Neural progenitor cell (in vitro differentiated cells): ENCODE measurements around the gene NCOA3. TPM values are rescaled to one million over a fixed set of nuclear protein-coding genes. Genes with fewer than 3 reads are reported as not detected.

Experiments used
- DNase-seq: peaks from one replicate; pipeline ENCODE4 v3.0.0-alpha.2; 2016; ENCODE audit warnings: low spot score
- H2AFZ ChIP-seq: fragments of 200-600 bp; sonication (generic); replicated peaks from 2 replicates; pipeline ENCODE4 v1.6.1; 2016; ENCODE audit warnings: antibody characterized with exemption
- H3F3A ChIP-seq: fragments of 200-600 bp; sonication (generic); 2 replicates; pipeline ENCODE4 v1.6.1; 2016; ENCODE audit warnings: antibody characterized with exemption, low read depth
- H3K27ac ChIP-seq: fragments of 200-600 bp; sonication (generic); 2 replicates; pipeline ENCODE4 v1.5.1; 2016; ENCODE audit warnings: mild to moderate bottlenecking
- H3K27me3 ChIP-seq: fragments of 200-600 bp; sonication (generic); 2 replicates; pipeline ENCODE4 v1.6.1; 2016; ENCODE audit warnings: mild to moderate bottlenecking, moderate library complexity
- H3K36me3 ChIP-seq: fragments of 200-600 bp; sonication (generic); 2 replicates; pipeline ENCODE4 v1.5.1; 2016
- H3K4me1 ChIP-seq: fragments of 200-600 bp; sonication (generic); 2 replicates; pipeline ENCODE4 v1.6.1; 2016; ENCODE audit warnings: mixed run types
- H3K4me2 ChIP-seq: fragments of 200-600 bp; sonication (generic); 2 replicates; pipeline ENCODE4 v1.6.1; 2016
- H3K4me3 ChIP-seq: fragments of 200-600 bp; sonication (generic); 2 replicates; pipeline ENCODE4 v1.5.1; 2016
- H3K79me2 ChIP-seq: fragments of 200-600 bp; sonication (generic); 2 replicates; pipeline ENCODE4 v1.6.1; 2016; ENCODE audit warnings: low read depth
- H3K9ac ChIP-seq: fragments of 200-600 bp; sonication (generic); 2 replicates; pipeline ENCODE4 v1.6.1; 2016
- H3K9me3 ChIP-seq: fragments of 200-600 bp; sonication (generic); 2 replicates; pipeline ENCODE4 v1.5.1; 2016; ENCODE audit warnings: low read depth
- H4K20me1 ChIP-seq: fragments of 200-600 bp; sonication (generic); 2 replicates; pipeline ENCODE4 v1.6.1; 2016; ENCODE audit warnings: low read depth
- H3K27ac Mint-ChIP-seq: 3 replicates; pipeline ENCODE4 v1.8.0; 2021; ENCODE audit warnings: mixed read lengths
- H3K27me3 Mint-ChIP-seq: 2 replicates; pipeline ENCODE4 v1.8.0; 2022; ENCODE audit warnings: low read depth, mild to moderate bottlenecking, inconsistent platforms, moderate library complexity, mixed read lengths; ENCODE audit not compliant: insufficient read depth
- H3K36me3 Mint-ChIP-seq: 3 replicates; pipeline ENCODE4 v1.8.0; 2021; ENCODE audit warnings: mixed read lengths
- H3K4me1 Mint-ChIP-seq: 3 replicates; pipeline ENCODE4 v1.8.0; 2021; ENCODE audit warnings: mixed read lengths
- H3K4me3 Mint-ChIP-seq: 3 replicates; pipeline ENCODE4 v1.8.0; 2021; ENCODE audit warnings: mild to moderate bottlenecking, moderate library complexity, mixed read lengths
- H3K9me3 Mint-ChIP-seq: 3 replicates; pipeline ENCODE4 v1.8.0; 2020; ENCODE audit warnings: mixed read lengths
- CTCF ChIP-seq: fragments of 200-600 bp; sonication (generic); IDR thresholded peaks from 2 replicates; pipeline ENCODE4 v1.5.1; 2017; ENCODE audit warnings: antibody characterized with exemption, mild to moderate bottlenecking
- EZH2 ChIP-seq: fragments of 200-600 bp; sonication (generic); IDR thresholded peaks from 2 replicates; pipeline ENCODE4 v1.6.1; 2017; ENCODE audit warnings: antibody characterized with exemption, mild to moderate bottlenecking, moderate library complexity
- EZH2phosphoT487 ChIP-seq: fragments of 200-600 bp; sonication (generic); IDR thresholded peaks from 2 replicates; pipeline ENCODE4 v1.6.1; 2017; ENCODE audit warnings: antibody characterized with exemption
- total RNA-seq: library from RNA; depleted of rRNA; stranded (reverse); fragments of >200 nt; gene quantifications from 2 replicates; pipeline ENCODE4 v1.2.3, GENCODE V29; 2015; ENCODE audit warnings: low replicate concordance

NCOA3 gene
- total RNA-seq, 1 donor from 2014 or later: 64.5 TPM

GRCh38 chr20:47487175-47487917 lies 14.3 kb upstream of the NCOA3 start:
- H3K36me3 Mint-ChIP-seq: no peaks in the 10 kb centered on the region
- H3K27ac ChIP-seq: no peak overlapping the region
- H3K4me3 ChIP-seq: no peak overlapping the region
- no peaks in the 10 kb centered on the region for H3K27me3 ChIP-seq
- H3K9me3 Mint-ChIP-seq: no peaks in the 10 kb centered on the region
- H3K27me3 Mint-ChIP-seq: peaks cover 2% of the 10 kb centered on the region
- no peaks in the 10 kb centered on the region for H3F3A ChIP-seq
- H4K20me1 ChIP-seq: no peaks in the 10 kb centered on the region
- no peak for DNase-seq
- H3K36me3 ChIP-seq: no peaks in the 10 kb centered on the region
- no peak overlapping the region for H3K27ac Mint-ChIP-seq
- H3K4me3 Mint-ChIP-seq: no peak overlapping the region
- no peaks in the 10 kb centered on the region for H3K79me2 ChIP-seq
- peak overlapping the region; percentile 9 for H2AFZ ChIP-seq
- H3K4me1 ChIP-seq: peaks cover 5% of the 10 kb centered on the region
- no peak overlapping the region for H3K9ac ChIP-seq
- TF ChIP-seq EZH2 (no peak), EZH2phosphoT487 (no peak), CTCF (no peak)
- no peaks in the 10 kb centered on the region for H3K9me3 ChIP-seq
- H3K4me1 Mint-ChIP-seq: peaks cover 4% of the 10 kb centered on the region
- no peak overlapping the region for H3K4me2 ChIP-seq

GRCh38 chr20:47489448-47489872 lies 12.2 kb upstream of the NCOA3 start:
- no peaks in the 10 kb centered on the region for H3F3A ChIP-seq
- H3K4me3 Mint-ChIP-seq: no peak overlapping the region
- no peak overlapping the region for H3K4me2 ChIP-seq
- peaks cover 2% of the 10 kb centered on the region for H3K27me3 Mint-ChIP-seq
- no peak overlapping the region for H3K9ac ChIP-seq
- no peaks in the 10 kb centered on the region for H3K9me3 Mint-ChIP-seq
- H3K27ac ChIP-seq: no peak overlapping the region
- H2AFZ ChIP-seq: no peak overlapping the region
- H4K20me1 ChIP-seq: no peaks in the 10 kb centered on the region
- no peaks in the 10 kb centered on the region for H3K27me3 ChIP-seq
- H3K79me2 ChIP-seq: no peaks in the 10 kb centered on the region
- peaks cover 6% of the 10 kb centered on the region for H3K4me1 ChIP-seq
- no peaks in the 10 kb centered on the region for H3K36me3 ChIP-seq
- H3K36me3 Mint-ChIP-seq: no peaks in the 10 kb centered on the region
- no peak overlapping the region for H3K4me3 ChIP-seq
- no peak overlapping the region for H3K27ac Mint-ChIP-seq
- DNase-seq: no peak
- peaks cover 13% of the 10 kb centered on the region for H3K4me1 Mint-ChIP-seq
- H3K9me3 ChIP-seq: no peaks in the 10 kb centered on the region
- TF ChIP-seq EZH2phosphoT487: no peak
- TF ChIP-seq EZH2: no peak
- no peak for TF ChIP-seq CTCF

- no peak overlapping the region for H3K27ac ChIP-seq
- no peaks in the 10 kb centered on the region for H3F3A ChIP-seq
- no peak overlapping the region for H3K4me3 ChIP-seq
- H2AFZ ChIP-seq: no peak overlapping the region
- Mint-ChIP-seq H3K9me3 (no peaks in the 10 kb centered on the region), H3K27me3 (no peaks in the 10 kb centered on the region), H3K4me3 (no peak overlapping the region), H3K27ac (no peak overlapping the region), H3K4me1 (peaks cover 13% of the 10 kb centered on the region), H3K36me3 (no peaks in the 10 kb centered on the region)
- TF ChIP-seq EZH2 (no peak), CTCF (no peak), EZH2phosphoT487 (no peak)
- no peaks in the 10 kb centered on the region for H3K79me2 ChIP-seq
- H3K36me3 ChIP-seq: no peaks in the 10 kb centered on the region
- no peak overlapping the region for H3K9ac ChIP-seq
- H3K4me2 ChIP-seq: no peak overlapping the region
- no peaks in the 10 kb centered on the region for H4K20me1 ChIP-seq
- DNase-seq: no peak
- no peaks in the 10 kb centered on the region for H3K9me3 ChIP-seq
- peaks cover 6% of the 10 kb centered on the region for H3K4me1 ChIP-seq
- no peaks in the 10 kb centered on the region for H3K27me3 ChIP-seq
Measured at GRCh38 chr20:47490795-47491194, 10.9 kb upstream of the NCOA3 start.
